Measurements from ENCODE around the gene GRIN2A. TPM values are rescaled to one million over a fixed set of nuclear protein-coding genes. Genes with fewer than 3 reads are reported as not detected.

Gene GRIN2A
- total and polyA plus RNA-seq, 3 donors from 2014 or later, result 7.0 to 20.3 (median 10.4) TPM

- DNase-seq, result no peak
- H3K36me3 ChIP-seq (ENCODE audit: low read depth, missing control alignments), result no peaks in the 10 kb centered on the region
- no peaks in the 10 kb centered on the region for H3K27me3 ChIP-seq
- no peak overlapping the region for H3K27ac ChIP-seq
- no peak overlapping the region for H3K4me3 ChIP-seq
- no peaks in the 10 kb centered on the region for H3K4me1 ChIP-seq
- intact Hi-C loops (cut with DNase I; ENCODE audit: low total_unique reads), result no loop called here
- TF ChIP-seq POLR2A (IDR thresholded peaks at IDR 0.05) (no peak), CTCF (IDR thresholded peaks at IDR 0.05) (no peak)
- H3K9me3 ChIP-seq, result no peaks in the 10 kb centered on the region
- 78 to 86% methylated on average over 1 of the region's 1 CpG for WGBS, 2 donors
Observed at GRCh38 chr16:9921997-9922396, 260.2 kb downstream of the GRIN2A start.

GRCh38 chr16:9919460-9919859, 262.8 kb downstream of the GRIN2A start:
- DNase-seq, result no peak
- Histone ChIP-seq H3K27me3 (no peaks in the 10 kb centered on the region), H3K27ac (no peak overlapping the region), H3K9me3 (no peaks in the 10 kb centered on the region), H3K4me1 (no peaks in the 10 kb centered on the region), H3K36me3 (ENCODE audit: low read depth, missing control alignments) (no peaks in the 10 kb centered on the region), H3K4me3 (no peak overlapping the region)
- intact Hi-C loops (cut with DNase I; ENCODE audit: low total_unique reads), result no loop called here
- WGBS, 2 donors, result 65 to 72% methylated on average over 3 of the region's 3 CpGs
- no peak for TF ChIP-seq POLR2A (IDR thresholded peaks at IDR 0.05)
- no peak for TF ChIP-seq CTCF (IDR thresholded peaks at IDR 0.05)

DNA sequence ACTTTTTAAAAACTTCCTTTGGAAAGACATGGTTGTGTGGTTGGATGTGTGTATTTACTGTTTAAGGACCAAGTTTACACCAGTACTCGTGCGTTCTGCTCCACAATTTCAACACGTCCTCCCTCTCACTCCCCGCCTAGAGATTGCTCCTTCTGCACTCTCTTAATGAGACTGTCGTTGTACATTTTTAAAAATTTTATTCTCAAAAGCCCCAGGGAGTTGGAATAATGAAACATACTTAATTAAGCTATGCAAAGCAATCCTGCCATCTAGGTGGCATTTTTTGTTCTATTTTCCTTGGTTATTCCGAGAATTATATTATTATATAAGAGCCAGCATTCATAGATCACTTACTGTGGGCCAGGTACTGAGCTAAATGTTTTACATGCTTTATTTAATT, 264.5 kb downstream of the GRIN2A start:
- no peak for DNase-seq
- H3K4me1 ChIP-seq, result no peaks in the 10 kb centered on the region
- TF ChIP-seq POLR2A (IDR thresholded peaks at IDR 0.05) (no peak), CTCF (IDR thresholded peaks at IDR 0.05) (no peak)
- H3K27me3 ChIP-seq, result no peaks in the 10 kb centered on the region
- H3K9me3 ChIP-seq, result no peaks in the 10 kb centered on the region
- H3K4me3 ChIP-seq, result no peak overlapping the region
- intact Hi-C loops (cut with DNase I; ENCODE audit: low total_unique reads), result no loop called here
- H3K36me3 ChIP-seq (ENCODE audit: low read depth, missing control alignments), result no peaks in the 10 kb centered on the region
- 75 to 79% methylated on average over 6 of the region's 6 CpGs for WGBS, 2 donors
- H3K27ac ChIP-seq, result no peak overlapping the region

DNA sequence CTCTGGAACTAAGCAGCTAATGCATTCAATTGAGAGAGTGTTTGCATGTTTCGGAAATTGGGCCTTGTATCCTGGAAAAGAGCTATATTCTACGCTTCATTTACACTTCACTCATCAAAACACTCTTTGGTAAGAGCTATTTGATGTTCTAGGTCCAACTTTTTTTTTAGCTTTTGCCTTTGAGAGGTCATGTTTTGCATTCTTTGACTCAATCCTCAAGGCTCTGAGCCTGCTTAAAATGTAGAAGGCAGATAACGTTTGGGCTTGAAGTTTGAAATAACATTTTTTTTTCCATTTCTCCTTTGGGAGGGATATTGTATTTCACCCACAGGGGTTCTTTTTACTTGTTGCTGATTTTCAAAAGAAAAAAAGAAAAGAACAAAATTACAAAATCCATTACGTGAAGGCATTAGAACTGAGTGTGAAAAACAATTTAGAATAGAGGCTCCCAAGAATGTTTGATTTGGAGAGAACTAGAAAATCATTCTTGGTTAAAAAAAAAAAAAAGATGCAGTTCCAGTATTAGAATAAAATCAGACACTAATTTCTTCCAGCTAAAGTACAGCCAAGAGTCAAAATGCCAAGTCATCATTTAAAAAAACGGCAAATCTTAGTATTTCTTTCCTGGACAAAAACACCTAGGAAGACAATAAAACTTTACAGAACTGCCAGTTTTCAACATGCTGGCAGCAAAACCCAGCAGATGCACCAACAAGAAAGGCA, 268.5 kb downstream of the GRIN2A start:
- H3K27ac ChIP-seq, result no peak overlapping the region
- no peaks in the 10 kb centered on the region for H3K9me3 ChIP-seq
- TF ChIP-seq CTCF (IDR thresholded peaks at IDR 0.05) (no peak), POLR2A (IDR thresholded peaks at IDR 0.05) (no peak)
- no peaks in the 10 kb centered on the region for H3K27me3 ChIP-seq
- intact Hi-C loops (cut with DNase I; ENCODE audit: low total_unique reads), result no loop called here
- peaks cover 2% of the 10 kb centered on the region for H3K4me1 ChIP-seq
- no peak overlapping the region for H3K4me3 ChIP-seq
- WGBS, 2 donors, result 56 to 59% methylated on average over 5 of the region's 5 CpGs
- no peaks in the 10 kb centered on the region for H3K36me3 ChIP-seq (ENCODE audit: low read depth, missing control alignments)
- no peak for DNase-seq

- no peak for DNase-seq
- TF ChIP-seq POLR2A (IDR thresholded peaks at IDR 0.05), result no peak
- TF ChIP-seq CTCF (IDR thresholded peaks at IDR 0.05), result no peak
- WGBS, 2 donors, result 93 to 95% methylated on average over 4 of the region's 4 CpGs
- no peaks in the 10 kb centered on the region for H3K27me3 ChIP-seq
- H3K36me3 ChIP-seq (ENCODE audit: low read depth, missing control alignments), result no peaks in the 10 kb centered on the region
- peaks cover 9% of the 10 kb centered on the region for H3K4me1 ChIP-seq
- H3K9me3 ChIP-seq, result no peaks in the 10 kb centered on the region
- no peak overlapping the region for H3K4me3 ChIP-seq
- no peak overlapping the region for H3K27ac ChIP-seq
- intact Hi-C loops (cut with DNase I; ENCODE audit: low total_unique reads), result no loop called here
Observed at GRCh38 chr16:9911989-9912388, 270.2 kb downstream of the GRIN2A start.
